HS-27A (cell line): Measurements from ENCODE around the gene TUSC2.

ENCODE experiments used
- DNase-seq: peaks from one replicate; pipeline ENCODE4 v3.0.0-alpha.2; 2012; ENCODE audit warnings: low read depth, missing footprints

The TUSC2 gene

GRCh38 chr3:50327943-50328691 is at the start of gene TUSC2:
TSS of gene TUSC2 (minus strand) at chr3:50328223. CDS start at chr3:50328099, 124 bp downstream.
- DNase-seq = peak; percentile 94

GRCh38 chr3:50375258-50375931 is 47.4 kb upstream of the TUSC2 start:
- no peak for DNase-seq

GRCh38 chr3:50374363-50375257 is 46.6 kb upstream of the TUSC2 start:
- DNase-seq = no peak

- DNase-seq = no peak
These were observed 45.4 kb upstream of the TUSC2 start for GRCh38 chr3:50373146-50374051.

GRCh38 chr3:50372349-50372748 is 44.3 kb upstream of the TUSC2 start:
- no peak for DNase-seq

GRCh38 chr3:50371133-50371685 is 43.2 kb upstream of the TUSC2 start:
- no peak for DNase-seq

GRCh38 chr3:50370594-50370993 is 42.6 kb upstream of the TUSC2 start:
- no peak for DNase-seq

GRCh38 chr3:50369012-50369670 is 41.1 kb upstream of the TUSC2 start:
- DNase-seq = no peak

GRCh38 chr3:50365842-50366220 is 37.8 kb upstream of the TUSC2 start:
- no peak for DNase-seq

- DNase-seq = no peak
These were observed 37.2 kb upstream of the TUSC2 start for GRCh38 chr3:50365080-50365841.

- no peak for DNase-seq
These were observed 36.6 kb upstream of the TUSC2 start for GRCh38 chr3:50364573-50365079.

GRCh38 chr3:50359760-50360110 is 31.7 kb upstream of the TUSC2 start:
- DNase-seq = no peak

- peak; percentile 96 for DNase-seq
These were observed 31.1 kb upstream of the TUSC2 start, which contains the start of gene TMEM115 for GRCh38 chr3:50358911-50359759. TSS of gene TMEM115 (minus strand) at chr3:50359521. CDS start at chr3:50359063, 458 bp downstream.

- DNase-seq = no peak
These were observed 30.4 kb upstream of the TUSC2 start for GRCh38 chr3:50358355-50358910.

- no peak for DNase-seq
These were observed 29.5 kb upstream of the TUSC2 start for GRCh38 chr3:50357481-50357880.

- DNase-seq = no peak
These were observed 28.5 kb upstream of the TUSC2 start for GRCh38 chr3:50356553-50356952.

- DNase-seq = no peak
These were observed 28.0 kb upstream of the TUSC2 start for GRCh38 chr3:50355829-50356552.

- no peak for DNase-seq
These were observed 26.8 kb upstream of the TUSC2 start for GRCh38 chr3:50354850-50355249.
